HCT116 (cell line): ENCODE data around the gene FANCM.

Experiments
- CEBPB ChIP-seq: IDR thresholded peaks from 2 replicates; pipeline ENCODE4 v1.6.1; 2012; ENCODE audit warnings: low read depth
- EZH2 ChIP-seq: fragments of 200-600 bp; sonication (generic); IDR thresholded peaks from 2 replicates; pipeline ENCODE4 v1.6.1; 2017; ENCODE audit warnings: antibody characterized with exemption, mixed run types
- POLR2A ChIP-seq: IDR thresholded peaks from 2 replicates; pipeline ENCODE4 v1.7.0; 2011; ENCODE audit warnings: borderline replicate concordance; ENCODE audit not compliant: insufficient read depth, insufficient read length; ENCODE audit errors: extremely low read depth
- POLR2AphosphoS5 ChIP-seq: IDR thresholded peaks from 2 replicates; pipeline ENCODE4 v1.6.1; 2011; ENCODE audit warnings: mild to moderate bottlenecking, low read depth, low read length, moderate library complexity
- RAD21 ChIP-seq: IDR thresholded peaks from 2 replicates; pipeline ENCODE4 v1.6.1; 2012; ENCODE audit warnings: low read depth, mild to moderate bottlenecking
- SRF ChIP-seq: IDR thresholded peaks from 2 replicates; pipeline ENCODE4 v1.6.1; 2012; ENCODE audit warnings: low read depth
- ZFX ChIP-seq: fragments of 450-650 bp; IDR thresholded peaks from 2 replicates; pipeline ENCODE4 v1.6.1; 2017
- TF ChIP-seq, protein P1 (sequence below), 3 experiments: fragments of 200-600 bp in 1 of 3; sonication (generic) in 1 of 3; IDR thresholded peaks in 2 of 3; conservative IDR thresholded peaks in 1 of 3; 2 replicates each; pipeline ENCODE4 v1.5.1; 2012 to 2017; ENCODE audit warnings: low read depth in 2 of 3, low read length in 2 of 3, antibody characterized with exemption in 1 of 3, borderline replicate concordance in 1 of 3, control low read depth in 1 of 3, mild to moderate bottlenecking in 1 of 3, mixed read lengths in 1 of 3, mixed run types in 1 of 3, moderate library complexity in 1 of 3; ENCODE audit not compliant: insufficient read depth in 1 of 3
- TF ChIP-seq, protein P2 (sequence below): IDR thresholded peaks from 2 replicates; pipeline ENCODE4 v1.6.1; 2011; ENCODE audit warnings: mild to moderate bottlenecking, low read length, moderate library complexity; ENCODE audit not compliant: insufficient replicate concordance; ENCODE audit errors: extremely low read depth

DNA sequence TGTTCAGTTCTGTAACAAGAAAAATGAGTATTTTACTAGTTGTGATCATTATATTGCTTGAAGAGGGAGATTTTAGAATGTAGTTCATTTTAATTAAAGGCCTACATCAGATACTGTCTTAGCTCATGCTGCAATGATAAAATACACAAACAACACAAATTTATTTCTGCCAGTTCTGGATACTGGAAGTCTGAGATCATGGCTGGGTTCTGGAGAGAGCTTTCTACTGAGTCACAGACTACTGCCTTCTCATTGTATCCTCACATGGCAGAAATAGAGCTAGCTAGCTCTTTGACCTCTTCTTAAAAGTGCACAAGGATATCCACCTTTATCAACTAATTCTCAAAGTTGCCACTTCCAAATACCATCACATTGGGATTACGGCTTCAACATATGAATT, 63.5 kb downstream of the FANCM start:
- TF ChIP-seq, protein P1, sequence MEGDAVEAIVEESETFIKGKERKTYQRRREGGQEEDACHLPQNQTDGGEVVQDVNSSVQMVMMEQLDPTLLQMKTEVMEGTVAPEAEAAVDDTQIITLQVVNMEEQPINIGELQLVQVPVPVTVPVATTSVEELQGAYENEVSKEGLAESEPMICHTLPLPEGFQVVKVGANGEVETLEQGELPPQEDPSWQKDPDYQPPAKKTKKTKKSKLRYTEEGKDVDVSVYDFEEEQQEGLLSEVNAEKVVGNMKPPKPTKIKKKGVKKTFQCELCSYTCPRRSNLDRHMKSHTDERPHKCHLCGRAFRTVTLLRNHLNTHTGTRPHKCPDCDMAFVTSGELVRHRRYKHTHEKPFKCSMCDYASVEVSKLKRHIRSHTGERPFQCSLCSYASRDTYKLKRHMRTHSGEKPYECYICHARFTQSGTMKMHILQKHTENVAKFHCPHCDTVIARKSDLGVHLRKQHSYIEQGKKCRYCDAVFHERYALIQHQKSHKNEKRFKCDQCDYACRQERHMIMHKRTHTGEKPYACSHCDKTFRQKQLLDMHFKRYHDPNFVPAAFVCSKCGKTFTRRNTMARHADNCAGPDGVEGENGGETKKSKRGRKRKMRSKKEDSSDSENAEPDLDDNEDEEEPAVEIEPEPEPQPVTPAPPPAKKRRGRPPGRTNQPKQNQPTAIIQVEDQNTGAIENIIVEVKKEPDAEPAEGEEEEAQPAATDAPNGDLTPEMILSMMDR (IDR thresholded peaks at IDR 0.05 in 2 of 3, conservative IDR thresholded peaks at IDR 0.05 in 1 of 3; ENCODE audit: borderline replicate concordance in 1 of 3, insufficient read depth in 1 of 3, low read depth in 2 of 3, low read length in 2 of 3) = no peak
- no peak for TF ChIP-seq SRF
- no peak for TF ChIP-seq CEBPB
- TF ChIP-seq EZH2 = no peak
- no peak for TF ChIP-seq POLR2A
- TF ChIP-seq RAD21 = no peak
- no peak for TF ChIP-seq ZFX
- TF ChIP-seq POLR2AphosphoS5 = no peak
- TF ChIP-seq, protein P2, sequence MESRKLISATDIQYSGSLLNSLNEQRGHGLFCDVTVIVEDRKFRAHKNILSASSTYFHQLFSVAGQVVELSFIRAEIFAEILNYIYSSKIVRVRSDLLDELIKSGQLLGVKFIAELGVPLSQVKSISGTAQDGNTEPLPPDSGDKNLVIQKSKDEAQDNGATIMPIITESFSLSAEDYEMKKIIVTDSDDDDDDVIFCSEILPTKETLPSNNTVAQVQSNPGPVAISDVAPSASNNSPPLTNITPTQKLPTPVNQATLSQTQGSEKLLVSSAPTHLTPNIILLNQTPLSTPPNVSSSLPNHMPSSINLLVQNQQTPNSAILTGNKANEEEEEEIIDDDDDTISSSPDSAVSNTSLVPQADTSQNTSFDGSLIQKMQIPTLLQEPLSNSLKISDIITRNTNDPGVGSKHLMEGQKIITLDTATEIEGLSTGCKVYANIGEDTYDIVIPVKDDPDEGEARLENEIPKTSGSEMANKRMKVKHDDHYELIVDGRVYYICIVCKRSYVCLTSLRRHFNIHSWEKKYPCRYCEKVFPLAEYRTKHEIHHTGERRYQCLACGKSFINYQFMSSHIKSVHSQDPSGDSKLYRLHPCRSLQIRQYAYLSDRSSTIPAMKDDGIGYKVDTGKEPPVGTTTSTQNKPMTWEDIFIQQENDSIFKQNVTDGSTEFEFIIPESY = no peak
